Measurements from ENCODE around the gene GNE.

The GNE gene

DNA sequence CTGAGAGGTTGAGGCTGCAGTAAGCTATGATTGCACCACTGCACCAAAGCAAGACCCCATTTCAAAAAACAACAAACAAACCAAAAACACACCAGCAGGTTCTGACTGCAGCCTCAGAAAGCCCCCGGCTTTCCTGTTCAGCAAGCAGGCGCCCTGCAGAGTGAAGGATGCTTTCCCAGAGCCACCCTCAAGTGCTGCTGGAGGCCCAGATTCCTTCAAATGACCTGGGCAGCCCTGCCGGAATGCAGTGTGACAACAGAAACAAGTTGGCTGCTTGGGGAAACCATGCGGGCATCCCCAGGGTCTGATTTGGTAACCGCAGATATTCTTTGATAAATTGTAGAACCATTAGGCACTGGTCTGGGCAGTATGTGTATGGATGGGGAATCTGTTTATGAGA lies 35.7 kb upstream of the GNE start:
- Histone ChIP-seq H3K27me3 (ENCODE audit: control insufficient read depth, low read length) (no peaks in the 10 kb centered on the region), H3K4me1 (ENCODE audit: control insufficient read depth, low read length) (no peaks in the 10 kb centered on the region), H3K9me3 (ENCODE audit: control insufficient read depth, insufficient read depth, low read length) (no peaks in the 10 kb centered on the region), H3K4me3 (ENCODE audit: low read length) (no peak overlapping the region), H3F3A (ENCODE audit: control insufficient read depth, insufficient read depth) (no peaks in the 10 kb centered on the region), H3K36me3 (ENCODE audit: control insufficient read depth, low read length) (no peaks in the 10 kb centered on the region), H3K9me2 (replicated peaks; ENCODE audit: control insufficient read depth, low read length) (no peaks in the 10 kb centered on the region), H3K79me2 (ENCODE audit: control insufficient read depth, low read length) (no peaks in the 10 kb centered on the region), H3K4me2 (ENCODE audit: low read length) (no peak overlapping the region), H4K20me1 (ENCODE audit: control insufficient read depth, insufficient read depth, low read depth, low read length) (no peaks in the 10 kb centered on the region), H3K27ac (ENCODE audit: low read depth, low read length) (no peak overlapping the region)
- TF ChIP-seq, protein P1, sequence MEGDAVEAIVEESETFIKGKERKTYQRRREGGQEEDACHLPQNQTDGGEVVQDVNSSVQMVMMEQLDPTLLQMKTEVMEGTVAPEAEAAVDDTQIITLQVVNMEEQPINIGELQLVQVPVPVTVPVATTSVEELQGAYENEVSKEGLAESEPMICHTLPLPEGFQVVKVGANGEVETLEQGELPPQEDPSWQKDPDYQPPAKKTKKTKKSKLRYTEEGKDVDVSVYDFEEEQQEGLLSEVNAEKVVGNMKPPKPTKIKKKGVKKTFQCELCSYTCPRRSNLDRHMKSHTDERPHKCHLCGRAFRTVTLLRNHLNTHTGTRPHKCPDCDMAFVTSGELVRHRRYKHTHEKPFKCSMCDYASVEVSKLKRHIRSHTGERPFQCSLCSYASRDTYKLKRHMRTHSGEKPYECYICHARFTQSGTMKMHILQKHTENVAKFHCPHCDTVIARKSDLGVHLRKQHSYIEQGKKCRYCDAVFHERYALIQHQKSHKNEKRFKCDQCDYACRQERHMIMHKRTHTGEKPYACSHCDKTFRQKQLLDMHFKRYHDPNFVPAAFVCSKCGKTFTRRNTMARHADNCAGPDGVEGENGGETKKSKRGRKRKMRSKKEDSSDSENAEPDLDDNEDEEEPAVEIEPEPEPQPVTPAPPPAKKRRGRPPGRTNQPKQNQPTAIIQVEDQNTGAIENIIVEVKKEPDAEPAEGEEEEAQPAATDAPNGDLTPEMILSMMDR (IDR thresholded peaks at IDR 0.05; ENCODE audit: low read depth, low read length, poor library complexity, severe bottlenecking), result no peak
- no peak for TF ChIP-seq EZH2phosphoT487 (IDR thresholded peaks at IDR 0.05; ENCODE audit: borderline replicate concordance, low read length)

DNA sequence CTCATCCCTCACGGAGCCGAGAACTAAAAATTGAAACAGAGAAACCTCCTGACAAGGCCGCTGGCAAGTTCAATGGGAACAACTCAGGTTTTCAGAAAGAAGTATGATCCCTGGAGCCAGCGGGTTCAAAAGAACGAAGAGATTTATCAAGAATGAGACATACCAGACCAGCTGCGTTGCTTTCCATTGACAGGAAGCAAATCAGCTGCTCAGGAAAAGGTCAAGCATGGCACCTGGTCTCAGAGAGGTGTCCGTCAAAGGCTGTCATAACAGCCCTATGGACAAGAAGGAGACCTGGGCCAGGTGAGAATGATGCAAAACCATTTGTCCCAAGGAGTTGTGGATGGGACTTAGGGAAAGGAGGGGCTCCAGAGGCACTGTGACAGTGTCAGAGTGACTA lies 34.9 kb upstream of the GNE start:
- H4K20me1 ChIP-seq (ENCODE audit: control insufficient read depth, insufficient read depth, low read depth, low read length), result no peaks in the 10 kb centered on the region
- no peaks in the 10 kb centered on the region for H3K27me3 ChIP-seq (ENCODE audit: control insufficient read depth, low read length)
- no peaks in the 10 kb centered on the region for H3K79me2 ChIP-seq (ENCODE audit: control insufficient read depth, low read length)
- no peak overlapping the region for H3K4me2 ChIP-seq (ENCODE audit: low read length)
- H3K4me1 ChIP-seq (ENCODE audit: control insufficient read depth, low read length), result no peaks in the 10 kb centered on the region
- no peaks in the 10 kb centered on the region for H3K9me2 ChIP-seq (replicated peaks; ENCODE audit: control insufficient read depth, low read length)
- H3F3A ChIP-seq (ENCODE audit: control insufficient read depth, insufficient read depth), result no peaks in the 10 kb centered on the region
- H3K27ac ChIP-seq (ENCODE audit: low read depth, low read length), result no peak overlapping the region
- no peaks in the 10 kb centered on the region for H3K9me3 ChIP-seq (ENCODE audit: control insufficient read depth, insufficient read depth, low read length)
- TF ChIP-seq EZH2phosphoT487 (IDR thresholded peaks at IDR 0.05; ENCODE audit: borderline replicate concordance, low read length), result no peak
- TF ChIP-seq, protein P1 (IDR thresholded peaks at IDR 0.05; ENCODE audit: low read depth, low read length, poor library complexity, severe bottlenecking), result no peak
- no peak overlapping the region for H3K4me3 ChIP-seq (ENCODE audit: low read length)
- H3K36me3 ChIP-seq (ENCODE audit: control insufficient read depth, low read length), result no peaks in the 10 kb centered on the region

DNA sequence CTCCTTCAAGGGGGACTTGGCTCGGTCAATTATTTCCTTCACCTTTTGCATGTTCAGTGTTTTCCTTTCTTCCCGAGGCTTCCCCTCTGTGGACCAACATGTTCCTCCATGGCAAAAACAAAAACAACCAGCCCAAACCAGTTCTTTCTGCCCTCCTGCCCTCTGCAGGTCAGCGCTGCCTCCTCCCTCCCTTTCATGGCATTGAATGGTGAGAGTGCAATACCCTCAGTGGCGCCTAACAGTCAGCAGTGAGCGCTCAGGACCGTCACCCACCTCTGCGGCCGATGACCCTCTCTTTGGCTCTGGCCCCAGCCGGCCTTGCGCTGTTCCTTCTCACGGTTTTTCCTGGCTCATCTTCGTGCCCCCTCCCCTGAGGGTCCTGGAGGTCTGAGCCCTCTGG lies 34.4 kb upstream of the GNE start:
- Histone ChIP-seq H3K27ac (ENCODE audit: low read depth, low read length) (no peak overlapping the region), H3F3A (ENCODE audit: control insufficient read depth, insufficient read depth) (no peaks in the 10 kb centered on the region), H3K4me3 (ENCODE audit: low read length) (no peak overlapping the region)

More for the DNA sequence above, 34.4 kb upstream of the GNE start:
- Histone ChIP-seq H3K9me3 (ENCODE audit: control insufficient read depth, insufficient read depth, low read length) (no peaks in the 10 kb centered on the region), H4K20me1 (ENCODE audit: control insufficient read depth, insufficient read depth, low read depth, low read length) (no peaks in the 10 kb centered on the region), H3K36me3 (ENCODE audit: control insufficient read depth, low read length) (no peaks in the 10 kb centered on the region), H3K9me2 (replicated peaks; ENCODE audit: control insufficient read depth, low read length) (no peaks in the 10 kb centered on the region), H3K4me2 (ENCODE audit: low read length) (no peak overlapping the region), H3K79me2 (ENCODE audit: control insufficient read depth, low read length) (no peaks in the 10 kb centered on the region), H3K4me1 (ENCODE audit: control insufficient read depth, low read length) (no peaks in the 10 kb centered on the region), H3K27me3 (ENCODE audit: control insufficient read depth, low read length) (no peaks in the 10 kb centered on the region)
- TF ChIP-seq, protein P1 (IDR thresholded peaks at IDR 0.05; ENCODE audit: low read depth, low read length, poor library complexity, severe bottlenecking), result no peak
- TF ChIP-seq EZH2phosphoT487 (IDR thresholded peaks at IDR 0.05; ENCODE audit: borderline replicate concordance, low read length), result no peak

Measured in DOHH2 (cell line).